ENCODE measurements around the gene SLC25A26.

SLC25A26 gene

DNA sequence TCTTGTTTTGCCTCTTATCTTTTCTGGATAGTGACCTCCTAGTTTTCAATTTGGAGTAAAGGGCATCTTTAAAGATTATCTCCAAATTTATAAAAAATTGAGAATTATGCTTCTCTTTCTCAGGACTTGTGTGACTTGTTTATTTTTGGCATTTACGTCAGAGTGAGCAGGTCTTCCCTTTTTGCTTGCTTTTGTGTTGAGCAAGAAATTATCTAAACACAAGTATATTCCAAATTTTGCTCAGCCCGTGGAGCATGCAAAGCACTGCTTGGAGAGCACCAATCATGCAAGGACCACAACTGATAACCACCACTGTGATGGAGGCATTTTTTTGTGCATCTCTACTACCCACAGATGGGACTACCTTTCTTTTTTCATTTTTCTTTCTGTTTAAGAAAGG is 7.1 kb downstream of the SLC25A26 start:
- DNase-seq = no peak

DNA sequence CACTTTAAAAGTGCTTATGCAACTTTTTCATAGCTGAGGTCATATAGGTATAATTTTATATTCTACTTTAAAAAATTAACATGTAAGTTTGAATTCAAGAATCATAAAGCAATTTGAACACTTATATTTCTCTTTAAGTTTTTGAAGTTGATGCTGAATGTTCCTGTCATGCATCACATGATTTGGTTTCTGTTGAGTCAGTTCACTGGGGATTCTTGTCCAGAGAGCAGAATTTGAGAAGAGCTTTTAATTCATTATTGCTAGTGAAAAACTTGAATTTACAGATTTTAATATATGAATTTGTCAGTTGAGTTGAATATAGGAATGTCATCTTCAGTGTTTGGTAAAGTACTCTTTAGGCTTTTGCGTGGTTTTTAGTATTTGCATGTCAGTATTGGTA is 7.9 kb downstream of the SLC25A26 start:
- no peak for DNase-seq

DNA sequence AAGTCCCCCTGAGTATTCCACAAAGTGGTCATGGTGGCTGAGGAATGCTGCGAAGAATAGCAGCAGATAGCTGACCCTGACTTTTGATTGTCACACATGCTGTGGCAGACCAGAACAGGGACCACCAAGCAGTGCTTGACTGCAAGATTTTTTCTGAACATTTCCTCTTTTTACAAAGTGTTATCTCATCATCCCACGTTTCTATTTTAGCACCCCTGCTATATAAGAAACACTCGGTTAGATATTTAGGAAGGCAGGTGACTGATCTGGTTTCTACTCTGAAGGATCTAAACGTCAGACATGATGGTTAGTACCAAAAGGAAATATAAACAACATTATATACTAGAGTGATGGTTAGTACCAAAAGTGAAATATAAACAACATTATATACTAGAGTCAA is 9.1 kb downstream of the SLC25A26 start:
- no peak for DNase-seq

DNA sequence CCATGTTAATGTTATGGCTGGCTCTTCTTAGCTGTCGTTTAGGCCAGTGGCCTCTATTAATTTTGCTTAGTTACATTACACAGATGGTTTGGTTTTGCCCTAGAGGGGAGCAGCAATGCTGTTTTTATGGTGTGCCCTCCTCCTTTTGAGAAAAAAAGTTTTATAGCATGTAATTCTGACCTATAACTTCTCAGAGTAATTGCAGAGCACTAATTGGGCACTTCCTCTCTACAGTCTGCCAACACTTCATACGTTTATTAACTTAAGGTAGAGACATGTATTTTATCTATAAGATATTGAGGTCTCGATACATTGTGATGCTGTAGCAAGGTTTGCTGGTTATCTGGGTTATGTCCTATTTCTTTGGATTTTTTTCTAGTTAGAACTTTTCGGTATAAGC is 12.2 kb downstream of the SLC25A26 start:
- DNase-seq = no peak

DNA sequence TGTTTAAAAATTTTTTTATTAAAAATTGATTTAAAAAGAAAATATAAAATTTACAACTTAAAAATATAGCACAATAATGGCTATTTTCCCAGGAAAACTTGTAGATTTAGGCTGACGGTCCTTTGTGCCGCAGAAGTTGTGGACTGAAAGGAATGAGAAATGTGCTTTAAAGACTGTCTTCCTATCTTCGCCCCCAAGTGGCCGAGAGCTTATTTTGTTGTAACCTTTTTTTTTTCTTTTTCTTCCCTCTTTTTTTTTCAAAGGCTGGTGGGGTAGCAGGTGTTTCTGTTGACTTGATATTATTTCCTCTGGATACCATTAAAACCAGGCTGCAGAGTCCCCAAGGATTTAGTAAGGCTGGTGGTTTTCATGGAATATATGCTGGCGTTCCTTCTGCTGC is 15.5 kb downstream of the SLC25A26 start:
- DNase-seq = no peak

DNA sequence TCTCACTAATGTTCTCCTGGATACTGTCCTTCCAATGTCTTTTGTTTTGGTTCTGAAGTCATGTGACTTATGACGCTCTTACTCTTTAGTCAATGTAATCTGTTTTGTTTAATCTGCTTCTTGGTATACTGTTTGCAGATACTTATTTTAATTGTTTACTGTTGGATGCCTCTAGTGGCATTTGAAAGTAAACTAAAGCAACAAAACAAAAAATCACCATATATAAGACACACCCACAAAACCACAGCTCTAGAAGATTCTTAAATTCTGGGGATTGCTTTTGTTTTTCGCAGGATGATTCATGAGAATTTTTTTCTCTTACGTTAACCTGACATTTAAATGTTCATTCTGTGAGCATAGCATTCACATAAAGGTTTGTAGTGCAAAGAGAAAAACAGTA is 16.8 kb downstream of the SLC25A26 start:
- no peak for DNase-seq

DNA sequence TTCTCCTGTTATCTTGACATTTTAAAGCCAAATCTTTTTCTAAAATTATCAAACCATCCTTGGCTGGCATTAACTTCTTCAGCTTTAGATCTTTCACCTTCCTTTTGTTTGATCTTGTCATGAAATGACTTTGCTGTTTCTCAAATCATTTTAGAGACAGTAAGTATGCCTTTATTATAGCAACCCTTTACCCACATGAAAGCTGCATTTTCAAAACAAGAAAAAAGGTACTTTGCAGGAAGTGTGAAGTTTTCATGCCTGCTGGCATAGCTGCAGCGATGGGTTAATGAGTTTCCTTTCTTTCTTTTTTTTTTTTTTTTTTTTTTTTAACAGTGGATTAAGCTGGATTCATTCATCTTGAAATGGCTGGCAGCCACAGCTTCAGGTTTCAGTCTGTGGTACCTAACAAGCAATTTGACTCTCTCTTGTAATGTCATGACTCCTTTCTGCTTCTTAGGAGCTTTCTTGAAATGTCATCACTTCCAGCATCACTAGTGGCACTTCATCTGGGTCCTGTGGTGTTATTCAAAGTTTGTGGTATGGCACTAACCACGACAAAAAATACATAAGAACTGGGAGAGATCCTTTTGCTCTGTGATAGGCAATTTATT is 18.8 kb downstream of the SLC25A26 start:
- DNase-seq = no peak

DNA sequence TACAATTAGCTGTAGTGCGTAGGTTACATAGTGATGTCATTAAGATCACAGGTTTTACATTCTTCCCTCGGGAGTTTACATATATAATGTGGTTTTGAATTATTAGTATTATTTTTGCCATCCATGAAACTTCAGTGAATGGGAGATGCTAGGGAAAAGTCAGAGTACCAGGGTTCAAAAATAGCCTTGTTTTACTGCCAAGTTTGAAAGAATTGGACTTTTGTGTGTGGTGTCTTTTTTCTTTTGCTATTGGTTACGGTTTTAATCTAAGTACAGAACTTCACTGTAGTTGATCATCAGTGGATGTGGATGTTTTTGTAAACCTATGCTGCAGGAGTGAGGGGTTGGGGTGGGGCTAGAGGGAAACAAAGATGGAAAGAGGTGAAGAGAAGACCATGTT is 20.7 kb downstream of the SLC25A26 start:
- DNase-seq = no peak

DNA sequence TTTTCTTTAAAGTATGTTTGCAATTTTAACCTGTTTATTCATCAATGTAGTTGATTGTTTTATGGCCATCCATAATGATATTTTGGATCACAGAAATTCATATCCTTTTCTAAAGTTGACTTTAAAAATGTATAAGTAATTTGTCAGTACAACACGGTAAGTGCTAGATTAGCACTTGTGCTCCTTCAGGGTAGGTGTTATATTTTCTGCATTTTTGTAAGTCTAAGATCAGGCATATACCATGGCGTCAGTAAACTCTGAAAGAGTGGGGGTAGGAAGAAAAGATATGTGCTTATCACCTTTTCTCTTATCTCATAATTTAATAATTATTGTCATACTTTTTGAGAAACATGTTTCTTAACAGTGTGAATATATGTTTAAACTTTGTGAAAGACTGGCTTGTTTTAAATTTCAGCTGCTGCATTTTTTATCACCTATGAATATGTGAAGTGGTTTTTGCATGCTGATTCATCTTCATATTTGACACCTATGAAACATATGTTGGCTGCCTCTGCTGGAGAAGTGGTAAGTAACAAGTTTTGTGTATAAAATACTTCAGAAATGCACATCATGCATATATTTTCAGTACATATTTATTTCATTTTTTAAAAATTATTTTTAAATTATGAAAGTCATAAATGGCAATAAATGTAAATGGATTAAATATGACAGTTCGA is 22.1 kb downstream of the SLC25A26 start:
- DNase-seq = no peak

DNA sequence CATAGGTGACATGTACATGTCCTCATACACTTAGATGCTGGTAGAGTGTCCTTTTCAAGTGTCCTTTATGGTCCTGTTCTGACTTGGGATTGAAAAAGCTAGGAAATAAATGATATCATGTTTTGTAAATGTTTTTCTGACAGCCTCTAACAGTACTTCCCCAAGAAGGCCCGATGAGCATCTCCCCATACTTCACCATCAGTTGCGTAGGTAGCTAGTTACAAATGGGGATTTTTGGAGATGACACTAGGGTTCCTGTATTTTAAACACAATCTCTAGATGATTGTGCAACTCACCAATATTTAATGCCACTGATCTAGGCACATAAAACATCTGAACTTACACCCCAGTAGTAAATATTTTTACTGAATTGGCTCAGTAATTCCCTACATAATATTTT is 27.8 kb downstream of the SLC25A26 start:
- no peak for DNase-seq

DNA sequence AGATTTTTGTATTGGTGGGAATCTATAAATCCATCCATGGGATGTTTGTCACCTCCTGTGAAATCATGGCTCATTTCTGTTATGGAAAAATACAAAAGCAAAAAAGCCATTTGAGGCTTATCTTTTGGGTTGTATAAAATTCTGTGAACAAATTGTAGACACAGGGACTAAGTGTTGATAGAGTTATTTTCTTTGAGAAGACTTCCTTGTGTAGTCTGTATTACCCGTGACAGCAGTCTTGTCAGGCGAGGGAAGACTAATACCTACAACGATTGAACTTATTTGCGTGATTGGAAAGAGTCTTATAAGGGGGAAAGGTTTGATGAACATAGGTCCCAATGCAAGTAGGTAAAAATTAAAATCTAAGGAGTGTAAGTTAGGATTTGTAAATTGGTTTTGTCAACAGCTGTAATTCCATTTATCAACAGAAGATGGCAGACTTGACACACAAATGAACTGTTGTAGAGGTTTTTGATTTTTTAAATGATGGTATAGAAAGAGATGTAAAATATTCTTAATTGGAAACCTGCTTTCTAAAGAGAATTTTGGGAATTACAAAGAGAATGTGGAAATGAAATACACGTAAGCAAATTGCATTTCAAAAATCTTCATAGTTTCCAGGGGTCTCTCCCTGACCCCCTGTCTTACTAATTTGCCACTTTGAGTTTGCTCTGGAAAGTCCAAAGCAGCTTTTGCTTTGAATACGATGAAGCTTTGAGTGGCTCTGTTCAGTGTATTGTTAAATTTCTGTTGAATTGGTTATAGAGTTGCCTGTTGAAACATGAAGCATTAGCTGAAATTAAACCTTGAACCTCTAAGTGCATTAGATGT is 33.2 kb downstream of the SLC25A26 start:
- no peak for DNase-seq

DNA sequence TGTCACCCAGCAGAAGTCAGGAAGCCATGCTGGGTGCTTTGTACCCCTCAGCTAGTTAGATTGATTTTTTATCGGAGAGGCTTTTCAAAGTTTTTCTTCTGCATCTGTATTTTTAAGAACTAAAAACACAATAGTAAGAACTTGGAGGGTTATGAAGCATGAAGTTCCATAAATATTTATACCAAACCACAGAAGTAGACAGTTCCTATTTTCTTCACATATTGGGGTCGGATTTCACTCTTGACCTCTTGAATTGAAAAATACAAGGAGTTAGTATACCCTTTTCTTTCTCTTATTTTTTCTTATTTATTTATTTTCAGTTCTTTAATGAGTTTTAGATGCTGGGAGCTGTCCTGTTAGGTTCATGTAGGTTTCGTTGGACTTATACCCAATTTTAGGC is 35.1 kb downstream of the SLC25A26 start:
- no peak for DNase-seq

DNA sequence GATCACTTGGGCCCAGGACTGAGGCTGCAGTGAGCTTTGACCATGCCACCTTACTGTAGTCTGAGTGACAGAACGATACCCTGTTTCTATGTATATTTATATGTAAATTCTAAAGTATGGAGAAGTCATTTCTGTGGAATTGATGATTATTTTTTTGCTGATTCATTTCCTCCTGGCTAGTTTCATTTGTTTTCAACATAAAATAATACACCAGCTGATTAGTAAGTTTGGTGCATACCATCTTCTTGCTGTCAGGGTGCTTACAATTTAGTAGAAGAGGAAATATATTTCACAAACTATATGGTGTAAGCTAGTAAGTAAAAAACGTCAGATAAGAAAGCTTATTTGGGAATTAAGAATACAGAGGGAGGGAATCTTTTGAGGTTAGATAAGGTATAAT is 36.0 kb downstream of the SLC25A26 start:
- DNase-seq = no peak

DNA sequence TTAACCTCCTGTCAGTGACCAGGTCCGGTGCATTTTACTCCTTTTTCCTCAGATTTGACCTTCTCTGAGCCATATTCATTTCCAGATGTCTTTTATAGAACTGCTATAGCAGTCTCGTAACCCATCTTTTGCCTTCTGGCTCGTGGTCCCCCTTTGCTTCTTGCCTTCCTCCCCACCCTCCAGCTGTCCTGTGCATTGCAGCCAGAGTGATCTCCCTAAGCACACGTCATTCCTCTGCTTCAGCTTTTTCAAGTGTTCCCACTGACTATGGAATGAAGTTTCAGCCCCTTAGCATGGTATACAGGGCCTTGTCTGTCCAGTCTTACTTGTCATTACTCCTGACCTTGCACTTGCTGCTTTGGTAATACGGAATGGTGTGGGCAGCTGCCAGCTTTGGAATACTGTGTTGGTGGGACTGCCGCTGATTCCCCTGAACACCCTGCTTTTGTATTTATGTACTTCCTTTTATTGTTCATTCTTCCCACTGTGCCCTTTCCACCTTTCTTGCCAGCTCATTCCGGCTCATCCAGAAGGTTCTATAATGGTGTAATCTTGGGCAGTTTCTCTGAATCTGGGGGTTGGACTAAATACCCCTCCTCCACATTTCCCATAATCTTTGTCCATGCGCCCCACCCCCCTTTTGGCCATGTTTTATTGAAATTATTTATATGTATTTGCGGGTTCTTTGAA is 38.9 kb downstream of the SLC25A26 start:
- no peak for DNase-seq

DNA sequence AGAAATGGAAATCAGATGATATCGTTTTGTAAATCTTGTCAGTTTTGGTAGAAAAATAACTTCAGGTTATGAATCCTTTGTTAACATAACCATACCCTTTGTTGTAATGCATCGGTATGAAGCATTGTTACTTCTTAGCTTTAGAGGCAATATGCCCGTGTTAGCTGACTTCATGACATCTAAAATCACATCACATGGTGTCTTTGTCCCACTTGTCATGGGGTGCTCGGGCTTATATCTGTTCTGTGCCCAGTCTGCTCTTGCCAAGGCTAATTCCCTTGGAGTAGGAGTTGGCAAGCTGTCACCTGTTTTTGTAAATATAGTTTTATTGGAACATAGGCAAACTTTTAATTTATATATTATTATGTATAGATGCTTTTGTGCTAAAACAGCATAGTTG is 39.6 kb downstream of the SLC25A26 start:
- no peak for DNase-seq

DNA sequence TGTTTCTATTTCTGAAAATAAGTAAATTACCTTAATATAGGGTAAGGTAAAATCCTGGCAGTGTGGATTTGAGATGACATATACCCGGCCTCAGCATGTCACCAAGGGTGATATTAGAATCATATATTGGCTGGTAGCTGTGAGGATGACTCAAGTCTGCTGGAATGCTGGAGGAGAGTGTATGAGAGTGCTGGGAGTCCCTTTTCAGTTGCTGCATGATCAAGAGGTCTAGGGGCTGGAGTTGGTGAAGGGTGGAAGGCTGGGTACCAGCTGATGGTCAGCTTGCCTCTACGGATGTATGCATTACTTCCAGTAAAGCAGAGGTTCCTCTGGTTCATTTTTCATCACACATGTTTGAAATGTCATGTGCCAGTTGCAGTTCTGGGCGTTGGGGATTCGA is 40.6 kb downstream of the SLC25A26 start:
- DNase-seq = no peak

DNA sequence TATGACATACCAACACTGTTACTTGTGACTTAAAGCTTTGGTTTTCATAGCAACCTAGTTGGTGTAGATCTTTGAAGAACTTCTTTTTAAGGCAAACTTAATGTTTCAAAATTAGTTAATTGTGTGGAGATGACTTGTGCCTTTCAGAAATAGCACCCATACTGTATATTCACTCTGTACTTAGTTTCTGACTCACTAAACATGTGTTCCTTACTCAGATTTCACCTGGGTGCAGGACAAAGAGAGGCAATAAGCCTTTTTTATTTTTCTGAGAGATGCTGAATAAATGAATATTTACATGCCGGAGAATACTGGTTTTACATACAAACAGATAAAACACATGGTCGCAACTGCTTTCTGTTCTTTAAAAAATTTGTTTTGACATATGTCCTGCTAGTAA is 44.8 kb downstream of the SLC25A26 start:
- DNase-seq = no peak

DNA sequence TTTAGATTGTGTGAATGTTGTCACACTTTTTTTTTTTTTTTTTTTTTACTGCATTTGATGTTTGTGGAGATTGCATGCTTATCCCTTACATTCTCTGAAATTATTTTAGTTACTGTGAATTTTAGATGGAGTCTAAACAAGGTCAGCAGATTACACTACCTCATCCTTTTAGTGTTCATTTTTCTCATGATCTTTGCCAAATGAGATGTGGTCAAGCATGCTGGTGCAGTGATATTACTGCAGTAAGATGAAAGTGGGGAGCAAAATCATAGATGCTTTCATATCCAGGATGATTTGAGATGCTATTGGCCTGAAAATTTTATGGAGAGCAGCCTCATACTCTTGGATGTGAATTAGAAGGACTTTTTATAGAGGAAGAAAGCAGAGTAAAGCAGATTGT is 45.8 kb downstream of the SLC25A26 start:
- no peak for DNase-seq

DNA sequence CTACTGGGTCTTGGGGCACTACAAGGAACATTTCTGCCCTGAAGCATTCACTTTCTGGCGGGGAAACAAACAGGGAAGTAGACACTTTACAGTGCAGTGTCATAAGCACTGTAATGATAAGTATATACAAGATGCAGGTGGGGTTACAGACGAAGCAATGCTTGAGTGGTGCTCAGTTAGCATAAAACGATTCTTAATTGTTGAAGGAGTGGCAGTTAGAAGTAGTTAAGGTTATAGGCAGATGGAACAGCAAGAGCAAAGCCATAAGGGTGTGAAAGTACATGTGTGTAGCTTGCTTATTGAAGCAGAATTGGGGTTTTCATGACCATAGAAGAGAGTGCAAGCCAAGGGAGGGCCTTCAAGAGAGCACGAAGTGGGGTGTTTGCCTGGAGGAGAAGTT is 46.2 kb downstream of the SLC25A26 start:
- DNase-seq = no peak

DNA sequence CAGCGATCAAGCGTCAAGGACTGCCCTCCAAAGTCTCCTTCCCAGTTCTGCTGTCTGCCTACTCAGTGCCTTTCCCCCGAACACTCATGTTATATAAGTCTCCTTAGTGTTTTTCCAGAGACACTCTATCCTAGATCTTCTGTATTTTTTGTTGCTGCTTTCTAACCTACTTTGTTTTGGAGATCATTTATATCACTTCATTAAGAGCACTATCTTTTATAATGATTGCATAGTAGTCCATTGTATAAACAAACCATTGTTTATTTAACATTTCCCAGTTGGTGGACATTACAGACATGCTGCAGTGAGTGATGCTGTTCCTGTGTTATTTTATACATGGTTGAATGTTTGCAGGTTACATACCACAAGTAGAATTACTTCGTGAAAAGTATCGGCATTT is 47.1 kb downstream of the SLC25A26 start:
- no peak for DNase-seq

DNA sequence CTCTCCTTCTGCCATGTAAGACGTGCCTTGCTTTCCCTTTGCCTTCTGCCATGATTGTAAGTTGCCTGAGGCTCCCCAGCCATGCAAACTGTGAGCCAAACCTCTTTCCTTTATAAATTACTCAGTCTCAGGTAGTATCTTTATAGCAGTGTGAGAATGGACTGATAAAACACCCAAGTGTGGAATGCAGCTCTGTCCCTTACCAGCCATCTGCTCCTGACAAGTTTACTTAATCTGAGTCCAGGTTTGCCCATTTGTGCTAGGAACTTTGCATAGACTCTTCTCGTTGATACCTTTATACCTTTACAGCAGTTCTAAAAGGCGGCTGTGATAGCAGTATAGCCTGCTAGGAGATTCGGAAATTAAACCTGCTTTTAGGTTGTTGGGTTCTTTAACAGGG is 48.1 kb downstream of the SLC25A26 start:
- DNase-seq = no peak

DNA sequence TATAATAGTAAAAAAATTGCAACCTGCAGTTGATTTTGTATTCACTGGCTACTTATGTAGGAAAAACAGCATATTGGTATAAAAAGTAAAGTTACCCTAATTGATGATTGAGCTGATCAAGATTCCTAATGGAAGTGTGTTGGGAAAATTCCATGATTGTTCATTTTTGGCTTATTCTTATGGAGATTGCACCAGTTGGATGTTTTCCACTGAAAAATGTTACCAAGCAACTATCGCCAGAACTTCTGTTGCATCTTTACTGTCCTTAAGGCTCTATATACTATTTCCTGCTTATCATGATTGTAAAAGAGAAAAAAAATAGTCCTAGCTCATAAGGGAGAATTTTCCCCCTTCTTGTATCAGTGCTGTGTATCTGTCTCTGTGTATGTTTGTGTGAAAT is 48.6 kb downstream of the SLC25A26 start:
- DNase-seq = no peak

DNA sequence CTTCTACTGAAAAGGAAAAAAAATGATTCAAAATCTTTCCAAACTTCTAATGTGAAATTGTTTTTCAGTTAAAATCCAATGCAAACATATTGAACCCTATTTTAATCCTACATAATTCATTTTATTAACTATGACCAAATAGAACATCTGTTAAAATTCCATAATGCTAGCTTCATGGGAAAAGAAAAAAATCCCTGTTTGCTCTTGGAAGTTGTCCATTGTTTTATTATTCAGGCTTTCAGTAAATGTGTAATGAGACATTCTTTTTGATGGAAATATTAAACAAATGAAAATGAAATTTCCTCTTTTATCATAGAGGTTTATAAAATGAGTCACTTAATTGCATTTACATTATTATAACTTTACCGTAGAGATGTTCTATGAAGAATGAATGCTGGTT is 49.5 kb downstream of the SLC25A26 start:
- DNase-seq = no peak

DNA sequence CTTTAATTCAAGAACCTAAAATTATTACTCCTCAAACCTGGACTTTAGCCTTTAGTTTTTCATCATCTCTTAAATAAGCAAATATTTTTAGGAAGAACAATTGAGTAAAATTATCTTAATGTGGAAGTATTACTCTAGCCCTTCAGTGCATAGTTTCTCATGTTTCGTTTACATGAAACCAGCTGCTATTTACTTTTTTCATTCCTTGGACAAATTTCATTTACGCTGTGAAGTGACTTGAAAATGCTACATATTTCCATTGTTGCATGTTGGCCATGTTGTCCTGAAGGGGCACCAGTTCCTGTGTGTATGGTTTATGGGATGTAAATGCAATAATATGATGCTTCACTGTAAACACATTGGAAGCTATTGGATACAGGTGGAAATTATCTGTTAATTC is 49.9 kb downstream of the SLC25A26 start:
- no peak for DNase-seq

All from stimulated activated CD4-positive, alpha-beta T cell treated with anti-CD3 and anti-CD28 coated beads, Interleukin-12 subunit alpha, Interleukin-12 subunit beta, amount 100 ng/mL, for 4 hours (primary cell).